HG03520 (cell line): ENCODE results near the gene KHNYN.
"Not testable (repeated sequence)": the region's sequence is repeated elsewhere in the genome, so short reads cannot be mapped to it uniquely, and the experiment has no call there.

Source experiments
- ATAC-seq: cut with Tn5 transposase; IDR thresholded peaks from one replicate; pipeline ENCODE4 v1.9.1; 2021; ENCODE audit warnings: mild to moderate bottlenecking, moderate library complexity; ENCODE audit not compliant: unreplicated experiment

The KHNYN gene

GRCh38 chr14:24429395-24430142 lies at the start of gene KHNYN, which contains the start of gene CBLN3:
KHNYN (plus strand) TSS chr14:24429954; CDS start chr14:24430731, 777 bp downstream.
CBLN3 (minus strand) TSS chr14:24429668; CDS start chr14:24429054, 614 bp downstream.
- ATAC-seq = peak; percentile 83

- ATAC-seq = no peak
These were observed 48.2 kb upstream of the KHNYN start for GRCh38 chr14:24381363-24382063.

- ATAC-seq = no peak
These were observed 47.7 kb upstream of the KHNYN start for GRCh38 chr14:24382064-24382371.

- no peak for ATAC-seq
These were observed 45.6 kb upstream of the KHNYN start for GRCh38 chr14:24384169-24384568.

GRCh38 chr14:24385524-24385923 lies 44.2 kb upstream of the KHNYN start:
- no peak for ATAC-seq

GRCh38 chr14:24387009-24387345 lies 42.8 kb upstream of the KHNYN start:
- no peak for ATAC-seq

- not testable (repeated sequence) for ATAC-seq
These were observed 42.2 kb upstream of the KHNYN start for GRCh38 chr14:24387579-24387978.

- no peak for ATAC-seq
These were observed 41.1 kb upstream of the KHNYN start for GRCh38 chr14:24388474-24389179.

GRCh38 chr14:24389226-24389848 lies 40.4 kb upstream of the KHNYN start:
- ATAC-seq = no peak

GRCh38 chr14:24390701-24391468 lies 38.9 kb upstream of the KHNYN start:
- ATAC-seq = no peak

GRCh38 chr14:24392325-24393091 lies 37.2 kb upstream of the KHNYN start:
- no peak for ATAC-seq

GRCh38 chr14:24394275-24394674 lies 35.5 kb upstream of the KHNYN start:
- ATAC-seq = no peak

GRCh38 chr14:24395609-24396582 lies 33.9 kb upstream of the KHNYN start:
- ATAC-seq = no peak

GRCh38 chr14:24397639-24398292 lies 32.0 kb upstream of the KHNYN start:
- ATAC-seq = no peak

- ATAC-seq = no peak
These were observed 31.5 kb upstream of the KHNYN start for GRCh38 chr14:24398293-24398652.

GRCh38 chr14:24398653-24399446 lies 30.9 kb upstream of the KHNYN start, which contains the start of gene NYNRIN:
NYNRIN (plus strand) TSS chr14:24399003; CDS start chr14:24399247, 244 bp downstream.
- no peak for ATAC-seq

- ATAC-seq = no peak
These were observed 30.3 kb upstream of the KHNYN start for GRCh38 chr14:24399447-24399822.
